Measurements from ENCODE around the gene PDLIM5. TPM values are rescaled to one million over a fixed set of nuclear protein-coding genes. Genes with fewer than 3 reads are reported as not detected.

PDLIM5 gene
- total and polyA plus RNA-seq, 2 of the 8 experiments (the other 6 are each of a cell fraction or from before 2014, with no cell fraction given), result 37.3 to 62.1 TPM

DNA sequence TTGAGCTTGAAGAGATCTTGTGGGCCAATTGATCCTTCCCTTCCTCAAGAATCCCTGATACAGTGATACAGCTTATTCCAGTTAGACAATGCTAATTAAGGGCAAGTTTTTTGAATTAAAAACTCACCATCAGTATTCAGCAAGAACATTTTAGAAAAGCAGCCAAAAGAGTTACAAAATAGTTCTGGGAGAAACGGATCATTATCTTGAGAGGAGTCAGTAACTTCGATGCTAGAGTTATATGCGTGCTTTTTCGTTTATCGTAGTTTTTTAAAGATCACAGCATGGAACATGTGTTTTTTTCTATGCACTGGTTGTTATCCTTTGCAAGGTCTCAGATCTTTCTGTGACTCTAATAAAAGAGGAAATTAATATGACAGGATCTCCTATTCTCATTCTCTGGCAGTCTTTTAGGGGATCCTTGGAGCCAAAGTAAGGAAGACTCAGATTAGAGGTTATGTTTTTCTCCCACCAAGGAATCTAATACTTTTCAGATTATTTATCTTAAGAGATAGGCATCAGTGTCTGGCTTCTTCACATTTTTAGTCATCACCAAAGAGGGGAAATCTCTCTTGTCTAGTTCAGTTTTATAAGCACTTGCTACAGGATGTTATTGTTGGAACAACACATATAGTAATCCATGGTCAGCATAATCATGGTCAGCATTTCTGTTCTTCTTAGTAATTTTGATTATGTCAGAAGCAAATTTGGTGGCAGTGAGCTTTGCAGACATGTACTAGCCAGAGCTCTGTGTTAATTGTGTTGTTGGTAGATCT, 109.7 kb downstream of the PDLIM5 start:
- Histone ChIP-seq H3K79me2 (ENCODE audit: control insufficient read depth in 1 of 2, insufficient read depth in 2 of 2, low read length in 2 of 2) (peaks cover 0 to 5% of the 10 kb centered on the region in 2 experiments; a peak in 1 of 4 replicates), H2BK5ac (ENCODE audit: low read depth, low read length) (no peak overlapping the region), H3K23ac (ENCODE audit: insufficient read length) (no peak overlapping the region), H3K56ac (replicated peaks; ENCODE audit: insufficient read length, low read depth, low read length) (no peak overlapping the region), H3K4me1 (replicated peaks in 1 of 4; ENCODE audit: control insufficient read depth in 3 of 4, insufficient read depth in 4 of 4, low read length in 3 of 4) (no peaks in the 10 kb centered on the region), H4K5ac (ENCODE audit: insufficient read length, low read depth, low read length) (no peak overlapping the region), H3K14ac (ENCODE audit: insufficient read length) (no peak overlapping the region), H4K91ac (replicated peaks; ENCODE audit: insufficient read length, low read length) (no peak overlapping the region), H3K4me3 (ENCODE audit: extremely low read depth in 1 of 4, insufficient read depth in 2 of 4, low read depth in 3 of 4, low read length in 4 of 4) (no peak overlapping the region), H3K4ac (replicated peaks; ENCODE audit: insufficient read length, low read depth, low read length) (no peak overlapping the region), H3K27ac (ENCODE audit: low read depth, low read length) (no peak overlapping the region), H3K9ac (replicated peaks in 1 of 4; ENCODE audit: extremely low read depth in 1 of 4, low read depth in 3 of 4, low read length in 3 of 4) (no peak overlapping the region), H3K27me3 (replicated peaks in 1 of 4; ENCODE audit: control insufficient read depth in 3 of 4, extremely low read depth in 1 of 4, insufficient read depth in 3 of 4, low read length in 3 of 4) (no peaks in the 10 kb centered on the region), H2BK15ac (ENCODE audit: low read length) (no peak overlapping the region), H4K8ac (ENCODE audit: extremely low read depth, insufficient read depth, low read length) (no peak overlapping the region), H3K9me3 (ENCODE audit: insufficient read depth in 2 of 2, low read depth in 1 of 2, low read length in 1 of 2) (no peaks in the 10 kb centered on the region), H2BK120ac (replicated peaks; ENCODE audit: low read depth, low read length) (no peak overlapping the region), H3K4me2 (ENCODE audit: insufficient read depth in 1 of 2, low read depth in 2 of 2, low read length in 2 of 2) (no peak overlapping the region), H2BK20ac (ENCODE audit: low read length) (no peak overlapping the region), H2BK12ac (ENCODE audit: low read depth, low read length) (no peak overlapping the region), H2AFZ (ENCODE audit: low read length) (no peak overlapping the region), H4K20me1 (replicated peaks in 1 of 2; ENCODE audit: control insufficient read depth in 1 of 2, insufficient read depth in 2 of 2, low read length in 2 of 2) (no peaks in the 10 kb centered on the region), H3K18ac (ENCODE audit: extremely low read depth, low read length) (no peak overlapping the region), H3K36me3 (ENCODE audit: control insufficient read depth in 2 of 4, insufficient read depth in 4 of 4, low read length in 3 of 4) (no peaks in the 10 kb centered on the region), H2AK5ac (ENCODE audit: low read depth, low read length) (no peak overlapping the region), H3K79me1 (ENCODE audit: low read depth, low read length) (no peaks in the 10 kb centered on the region), H3K23me2 (ENCODE audit: low read depth, low read length) (no peaks in the 10 kb centered on the region)
- DNase-seq (ENCODE audit: low read depth in 1 of 2, low spot score in 2 of 2) (no peak), FAIRE-seq (no peak)
- ChIA-PET POLR2A (ENCODE audit: partially characterized antibody) (interaction anchor here (1.0 to 1.3 kb wide), 2 partner anchors 88 to 109 kb away, joined by 3 read pairs; no protein-coding TSS in a partner anchor), CTCF (ENCODE audit: partially characterized antibody) (interaction anchor here (1.1 to 3.1 kb wide), 2 partner anchors 154 to 186 kb away, joined by 3 to 11 read pairs; no protein-coding TSS in a partner anchor)
- 95% methylated on average over 5 of the region's 5 CpGs; no CpG with 5 or more reads in 1 of the 2 experiments for WGBS, 2 experiments (ENCODE audit: extremely low coverage in 1 of 2, insufficient coverage in 1 of 2, insufficient read length in 1 of 2, insufficient replicate concordance in 2 of 2, low coverage in 1 of 2, low lambda C conversion rate in 2 of 2, missing lambda C conversion rate in 1 of 2)
- TF ChIP-seq TAF7 (optimal IDR thresholded peaks at IDR 0.05; ENCODE audit: borderline replicate concordance, low read depth, low read length) (no peak), POU5F1 (IDR thresholded peaks at IDR 0.05; ENCODE audit: low read depth, low read length) (no peak), PHF8 (conservative IDR thresholded peaks at IDR 0.05; ENCODE audit: low read depth, low read length) (no peak), YY1 (IDR thresholded peaks at IDR 0.05; ENCODE audit: low read depth, low read length) (no peak), CEBPB (IDR thresholded peaks at IDR 0.05; ENCODE audit: low read depth, low read length) (no peak), NRF1 (IDR thresholded peaks at IDR 0.05; ENCODE audit: low read depth, low read length) (no peak), GTF2F1 (IDR thresholded peaks at IDR 0.05; ENCODE audit: borderline replicate concordance, low read depth, low read length) (no peak), RFX5 (IDR thresholded peaks at IDR 0.05; ENCODE audit: borderline replicate concordance, low read depth, low read length) (no peak), TEAD4 (IDR thresholded peaks at IDR 0.05; ENCODE audit: low read depth, low read length) (no peak), SIRT6 (IDR thresholded peaks at IDR 0.05; ENCODE audit: low read length) (no peak), SP4 (IDR thresholded peaks at IDR 0.05; ENCODE audit: low read length) (no peak)

Measured in H1 (cell line).